HepG2 (cell line): ENCODE measurements around the gene ATP6V1G2. TPM values are rescaled to one million over a fixed set of nuclear protein-coding genes. Genes with fewer than 3 reads are reported as not detected.

Experiments used
- AFF4 ChIP-seq: sonication (generic); formaldehyde crosslinking; IDR thresholded peaks from 2 replicates; pipeline ENCODE4 v1.4.0; 2020; ENCODE audit warnings: missing genetic modification reagents
- BORCS8-MEF2B ChIP-seq: sonication (generic); formaldehyde crosslinking; IDR thresholded peaks from 2 replicates; pipeline ENCODE4 v1.8.0; 2022; ENCODE audit warnings: mild to moderate bottlenecking, missing genetic modification reagents
- GABPB1 ChIP-seq: IDR thresholded peaks from 2 replicates; pipeline ENCODE4 v1.6.1; 2016; ENCODE audit warnings: mild to moderate bottlenecking, missing genetic modification reagents, moderate library complexity, missing compliant biosample characterization
- GLI4 ChIP-seq: sonication (generic); formaldehyde crosslinking; IDR thresholded peaks from 2 replicates; pipeline ENCODE4 v1.5.1; 2020; ENCODE audit warnings: missing genetic modification reagents, mild to moderate bottlenecking, moderate library complexity, borderline replicate concordance
- ISX ChIP-seq: sonication (generic); formaldehyde crosslinking; conservative IDR thresholded peaks from 2 replicates; pipeline ENCODE4 v1.5.0; 2020; ENCODE audit warnings: missing genetic modification reagents
- NR0B2 ChIP-seq: sonication (generic); formaldehyde crosslinking; IDR thresholded peaks from 2 replicates; pipeline ENCODE4 v1.4.0; 2020; ENCODE audit warnings: mild to moderate bottlenecking, missing genetic modification reagents
- PCBP1 ChIP-seq: fragments of 200-400 bp; formaldehyde crosslinking; IDR thresholded peaks from 2 replicates; pipeline ENCODE4 v1.6.1; 2017; ENCODE audit warnings: mild to moderate bottlenecking, low read depth, low read length, borderline replicate concordance
- RBAK ChIP-seq: sonication (generic); formaldehyde crosslinking; IDR thresholded peaks from 2 replicates; pipeline ENCODE4 v1.5.1; 2020; ENCODE audit warnings: mild to moderate bottlenecking, missing genetic modification reagents
- RELA ChIP-seq: sonication (generic); formaldehyde crosslinking; IDR thresholded peaks from 2 replicates; pipeline ENCODE4 v1.4.0; 2020; ENCODE audit warnings: missing genetic modification reagents
- SMC3 ChIP-seq: IDR thresholded peaks from 2 replicates; pipeline ENCODE4 v1.6.1; 2011; ENCODE audit warnings: low read length, improper control_type of control experiment
- TSC22D2 ChIP-seq: sonication (generic); formaldehyde crosslinking; IDR thresholded peaks from 2 replicates; pipeline ENCODE4 v1.5.1; 2020; ENCODE audit warnings: missing genetic modification reagents, mild to moderate bottlenecking, borderline replicate concordance
- ZBTB33 ChIP-seq: sonication (generic); formaldehyde crosslinking; IDR thresholded peaks from 2 replicates; pipeline ENCODE4 v1.4.0; 2020; ENCODE audit warnings: missing genetic modification reagents
- ZC3H4 ChIP-seq: sonication (generic); formaldehyde crosslinking; IDR thresholded peaks from 2 replicates; pipeline ENCODE4 v1.4.0; 2020; ENCODE audit warnings: missing genetic modification reagents, borderline replicate concordance
- ZNF597 ChIP-seq: sonication (generic); formaldehyde crosslinking; IDR thresholded peaks from 2 replicates; pipeline ENCODE4 v1.5.0; 2020; ENCODE audit warnings: missing genetic modification reagents
- ZNF788 ChIP-seq: sonication (generic); formaldehyde crosslinking; IDR thresholded peaks from 2 replicates; pipeline ENCODE4 v1.5.0; 2020; ENCODE audit warnings: mild to moderate bottlenecking, missing genetic modification reagents, borderline replicate concordance
- polyA plus RNA-seq, 8 experiments: library from polyadenylated mRNA; depleted of rRNA in 3 of 8; stranded (reverse) in 7 of 8; unstranded in 1 of 8; fragments of >200 nt; fragmentation: Illumina TruSeq in 4 of 8; extraction: Trizol in 4 of 8; gene quantifications; 2 replicates each; pipeline versions ENCODE4 v1.2.1 to v1.2.3, GENCODE V29; 2011 to 2016; ENCODE audit warnings: low read depth in 4 of 8, missing spikeins in 1 of 8, mixed read lengths in 1 of 8; ENCODE audit not compliant: insufficient read depth in 1 of 8
- total RNA-seq, 5 experiments: library from RNA; depleted of rRNA; stranded (reverse); fragments of >200 nt; fragmentation: Illumina TruSeq; extraction: Trizol; gene quantifications; 2 replicates each; pipeline ENCODE4 v1.2.3, GENCODE V29; 2016; ENCODE audit warnings: low read depth in 1 of 5
- TF ChIP-seq, protein P1 (sequence below): sonication (generic); formaldehyde crosslinking; IDR thresholded peaks from 2 replicates; pipeline ENCODE4 v1.4.0; 2020; ENCODE audit warnings: missing genetic modification reagents, borderline replicate concordance
- TF ChIP-seq, protein P2 (sequence below): sonication (generic); formaldehyde crosslinking; conservative IDR thresholded peaks from 2 replicates; pipeline ENCODE4 v1.8.1; 2023; ENCODE audit warnings: missing genetic modification reagents

The ATP6V1G2 gene
- total and polyA plus RNA-seq, 2 of the 13 experiments (the other 11 are each of a cell fraction or from before 2014, with no cell fraction given): 0.27 to 0.83 TPM

DNA sequence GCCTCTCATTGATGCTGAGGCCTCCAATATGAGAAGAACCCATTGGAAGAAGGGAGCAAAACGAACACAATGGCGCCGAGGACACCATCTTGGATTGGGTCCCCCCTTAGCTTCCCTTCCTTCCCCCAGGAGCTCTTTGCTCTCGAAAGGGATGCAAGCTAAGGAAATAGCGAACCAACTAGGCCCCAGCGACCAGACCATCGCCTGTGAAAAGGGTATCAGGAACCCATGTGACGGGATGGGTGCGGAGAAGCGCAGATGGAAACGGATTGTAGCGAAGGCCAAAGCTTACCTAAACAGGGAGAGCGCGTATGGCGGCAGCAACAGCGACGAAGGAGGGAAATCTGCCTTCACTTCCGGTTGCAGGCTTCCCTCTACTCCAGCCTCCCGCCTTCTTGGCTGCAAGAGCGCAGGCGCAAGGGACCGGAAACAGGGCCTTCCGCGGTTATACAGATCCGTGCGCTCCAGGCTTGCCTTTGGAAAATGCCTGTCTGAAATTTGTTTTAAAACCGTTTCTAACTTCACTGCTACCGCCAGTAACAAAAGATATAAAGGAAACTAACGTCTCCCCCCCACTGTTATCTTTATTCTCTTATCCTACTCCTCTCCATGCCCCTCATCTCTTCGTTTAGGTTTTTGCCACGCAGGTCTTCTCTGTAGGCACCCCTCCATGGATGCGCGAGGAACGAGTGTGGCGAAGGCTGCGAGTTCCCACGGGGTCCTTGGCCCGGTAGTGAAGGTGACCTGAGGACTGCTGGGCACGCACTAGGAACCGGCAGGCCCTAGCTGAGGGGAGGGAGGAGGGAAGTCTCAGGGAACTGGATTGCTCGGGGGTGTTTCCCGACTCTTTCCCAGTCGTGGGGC lies 4.5 kb downstream of the ATP6V1G2 start, which contains the start of gene DDX39B (continued):
- TF ChIP-seq NR0B2 (CRISPR knock-in tag) (peak; percentile 95), ZNF597 (CRISPR knock-in tag) (peak; percentile 39; the same call in 1 of the 2 replicates), TSC22D2 (peak; percentile 76), ZNF788 (CRISPR knock-in tag) (peak; percentile 83), ISX (CRISPR knock-in tag) (peak; percentile 77), BORCS8-MEF2B (CRISPR knock-in tag) (peak; percentile 63; the same call in 1 of the 2 replicates), GABPB1 (CRISPR knock-in tag) (peak; percentile 98), ZC3H4 (CRISPR knock-in tag) (0 out of 2 replicates have a peak, but pooled peaks have one; percentile 60), PCBP1 (no peak), SMC3 (no peak), ZBTB33 (peak; percentile 9; the same call in 1 of the 2 replicates), AFF4 (CRISPR knock-in tag) (0 out of 2 replicates have a peak, but pooled peaks have one; percentile 66), GLI4 (CRISPR knock-in tag) (peak; percentile 52; the same call in 1 of the 2 replicates), RELA (peak; percentile 69; the same call in 1 of the 2 replicates), RBAK (CRISPR knock-in tag) (no peak)
- TF ChIP-seq, protein P1, sequence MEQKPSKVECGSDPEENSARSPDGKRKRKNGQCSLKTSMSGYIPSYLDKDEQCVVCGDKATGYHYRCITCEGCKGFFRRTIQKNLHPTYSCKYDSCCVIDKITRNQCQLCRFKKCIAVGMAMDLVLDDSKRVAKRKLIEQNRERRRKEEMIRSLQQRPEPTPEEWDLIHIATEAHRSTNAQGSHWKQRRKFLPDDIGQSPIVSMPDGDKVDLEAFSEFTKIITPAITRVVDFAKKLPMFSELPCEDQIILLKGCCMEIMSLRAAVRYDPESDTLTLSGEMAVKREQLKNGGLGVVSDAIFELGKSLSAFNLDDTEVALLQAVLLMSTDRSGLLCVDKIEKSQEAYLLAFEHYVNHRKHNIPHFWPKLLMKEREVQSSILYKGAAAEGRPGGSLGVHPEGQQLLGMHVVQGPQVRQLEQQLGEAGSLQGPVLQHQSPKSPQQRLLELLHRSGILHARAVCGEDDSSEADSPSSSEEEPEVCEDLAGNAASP (CRISPR knock-in tag): peak; percentile 95
- TF ChIP-seq, protein P2, sequence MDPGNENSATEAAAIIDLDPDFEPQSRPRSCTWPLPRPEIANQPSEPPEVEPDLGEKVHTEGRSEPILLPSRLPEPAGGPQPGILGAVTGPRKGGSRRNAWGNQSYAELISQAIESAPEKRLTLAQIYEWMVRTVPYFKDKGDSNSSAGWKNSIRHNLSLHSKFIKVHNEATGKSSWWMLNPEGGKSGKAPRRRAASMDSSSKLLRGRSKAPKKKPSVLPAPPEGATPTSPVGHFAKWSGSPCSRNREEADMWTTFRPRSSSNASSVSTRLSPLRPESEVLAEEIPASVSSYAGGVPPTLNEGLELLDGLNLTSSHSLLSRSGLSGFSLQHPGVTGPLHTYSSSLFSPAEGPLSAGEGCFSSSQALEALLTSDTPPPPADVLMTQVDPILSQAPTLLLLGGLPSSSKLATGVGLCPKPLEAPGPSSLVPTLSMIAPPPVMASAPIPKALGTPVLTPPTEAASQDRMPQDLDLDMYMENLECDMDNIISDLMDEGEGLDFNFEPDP (CRISPR knock-in tag): no peak
